TTC549 (cell line): ENCODE data around the gene MCF2.
"Not testable (repeated sequence)": the region's sequence is repeated elsewhere in the genome, so short reads cannot be mapped to it uniquely, and the experiment has no call there.

ENCODE experiments used
- FAIRE-seq: peaks from 2 replicates; lab custom pipeline; 2012; peaks lifted over from hg19 to GRCh38; lab: Jason Lieb, UNC

MCF2 gene, protein sequence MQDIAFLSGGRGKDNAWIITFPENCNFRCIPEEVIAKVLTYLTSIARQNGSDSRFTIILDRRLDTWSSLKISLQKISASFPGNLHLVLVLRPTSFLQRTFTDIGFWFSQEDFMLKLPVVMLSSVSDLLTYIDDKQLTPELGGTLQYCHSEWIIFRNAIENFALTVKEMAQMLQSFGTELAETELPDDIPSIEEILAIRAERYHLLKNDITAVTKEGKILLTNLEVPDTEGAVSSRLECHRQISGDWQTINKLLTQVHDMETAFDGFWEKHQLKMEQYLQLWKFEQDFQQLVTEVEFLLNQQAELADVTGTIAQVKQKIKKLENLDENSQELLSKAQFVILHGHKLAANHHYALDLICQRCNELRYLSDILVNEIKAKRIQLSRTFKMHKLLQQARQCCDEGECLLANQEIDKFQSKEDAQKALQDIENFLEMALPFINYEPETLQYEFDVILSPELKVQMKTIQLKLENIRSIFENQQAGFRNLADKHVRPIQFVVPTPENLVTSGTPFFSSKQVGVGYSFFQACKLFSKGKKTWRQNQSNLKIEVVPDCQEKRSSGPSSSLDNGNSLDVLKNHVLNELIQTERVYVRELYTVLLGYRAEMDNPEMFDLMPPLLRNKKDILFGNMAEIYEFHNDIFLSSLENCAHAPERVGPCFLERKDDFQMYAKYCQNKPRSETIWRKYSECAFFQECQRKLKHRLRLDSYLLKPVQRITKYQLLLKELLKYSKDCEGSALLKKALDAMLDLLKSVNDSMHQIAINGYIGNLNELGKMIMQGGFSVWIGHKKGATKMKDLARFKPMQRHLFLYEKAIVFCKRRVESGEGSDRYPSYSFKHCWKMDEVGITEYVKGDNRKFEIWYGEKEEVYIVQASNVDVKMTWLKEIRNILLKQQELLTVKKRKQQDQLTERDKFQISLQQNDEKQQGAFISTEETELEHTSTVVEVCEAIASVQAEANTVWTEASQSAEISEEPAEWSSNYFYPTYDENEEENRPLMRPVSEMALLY

DNA sequence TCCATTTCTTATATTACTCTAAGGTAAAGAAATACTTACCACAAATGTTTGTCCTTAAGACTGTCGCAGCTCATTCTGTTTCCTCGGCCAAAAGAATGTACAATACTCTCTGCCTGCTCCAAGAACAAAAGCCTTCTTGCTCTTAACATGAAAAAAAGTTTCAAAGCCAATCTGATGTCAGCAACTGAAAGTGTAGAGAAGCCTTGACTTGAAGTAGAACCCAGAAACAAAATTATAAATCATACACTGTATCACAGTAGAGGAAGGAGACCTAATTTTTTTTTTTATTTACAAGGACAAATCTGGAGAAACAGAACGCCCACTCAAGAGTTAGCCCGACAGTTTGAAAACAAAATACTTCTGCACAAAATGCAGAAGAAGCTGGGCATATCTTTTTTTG lies at the start of gene MCF2:
TSS of gene MCF2 (minus strand) at position 101 of the 400 bp plus-strand sequence. CDS start 56,423 bp downstream, outside the sequence.
- no peak for FAIRE-seq

DNA sequence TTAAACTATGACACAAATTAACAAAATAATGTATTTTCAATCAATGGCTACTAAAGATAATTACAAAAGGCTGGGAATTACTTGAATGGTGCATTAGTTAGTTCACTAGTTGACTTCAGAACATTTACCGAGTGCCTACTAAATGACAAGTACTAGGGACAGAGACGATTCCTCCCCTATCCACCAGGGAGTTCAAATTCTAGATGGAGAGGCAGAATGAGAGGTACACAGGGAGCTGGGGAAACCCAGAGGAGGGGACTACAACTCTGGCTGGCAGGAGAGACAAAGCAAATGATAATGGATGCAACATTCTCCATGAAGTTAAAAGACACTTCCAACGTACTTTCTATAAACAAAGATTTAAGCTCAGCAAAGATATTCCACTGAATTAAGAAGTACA lies 43.1 kb upstream of the MCF2 start:
- FAIRE-seq, result no peak

GRCh38 chrX:139750390-139750789 lies 42.4 kb upstream of the MCF2 start:
- FAIRE-seq, result no peak

- no peak for FAIRE-seq
These were observed 31.2 kb upstream of the MCF2 start for GRCh38 chrX:139739138-139739537.

DNA sequence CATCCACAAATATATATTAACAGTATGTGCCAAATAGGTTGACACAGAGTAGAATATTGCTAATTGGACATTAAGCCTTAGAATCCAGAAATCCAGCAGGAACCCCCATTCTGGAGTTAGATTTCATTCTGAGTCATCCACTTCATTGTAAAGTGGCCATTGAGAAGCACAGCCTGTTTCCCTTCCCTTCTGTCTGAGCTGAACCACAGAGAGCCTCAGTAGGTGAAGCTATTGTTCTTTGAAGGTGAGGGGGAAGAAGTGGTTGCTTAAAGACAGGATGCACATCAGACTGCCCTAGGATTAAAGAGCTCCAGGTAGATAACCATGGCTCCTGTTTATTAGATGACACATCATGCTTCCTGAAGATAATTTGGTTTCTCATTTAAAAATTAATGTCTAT lies 30.6 kb upstream of the MCF2 start:
- no peak for FAIRE-seq

GRCh38 chrX:139736151-139736550 lies 28.2 kb upstream of the MCF2 start:
- FAIRE-seq, result no peak

DNA sequence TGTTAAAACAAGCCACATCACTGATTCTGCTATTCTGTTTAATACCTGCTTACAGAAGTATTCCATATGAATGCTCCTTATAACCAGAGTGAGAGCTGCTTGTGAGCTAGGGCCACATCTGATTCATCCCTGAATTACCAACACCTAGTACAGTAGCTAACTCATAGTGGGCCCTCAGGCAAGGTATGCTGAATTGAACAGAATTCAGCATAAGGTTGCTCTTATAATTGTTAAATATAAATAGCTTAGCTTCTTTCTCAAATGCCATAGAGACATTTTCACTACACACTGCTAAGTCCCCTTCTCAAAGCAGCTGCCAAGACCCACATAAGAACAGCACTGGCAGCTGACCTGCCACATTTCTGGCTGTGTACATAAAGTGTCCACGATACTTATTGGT lies 27.0 kb upstream of the MCF2 start:
- FAIRE-seq, result no peak

- no peak for FAIRE-seq
These were observed 17.8 kb upstream of the MCF2 start for GRCh38 chrX:139725720-139726119.

- no peak for FAIRE-seq
These were observed 16.7 kb upstream of the MCF2 start for GRCh38 chrX:139724626-139725025.

- FAIRE-seq, result no peak
These were observed 13.0 kb upstream of the MCF2 start for GRCh38 chrX:139720979-139721378.

GRCh38 chrX:139720136-139720535 lies 12.2 kb upstream of the MCF2 start:
- no peak for FAIRE-seq

DNA sequence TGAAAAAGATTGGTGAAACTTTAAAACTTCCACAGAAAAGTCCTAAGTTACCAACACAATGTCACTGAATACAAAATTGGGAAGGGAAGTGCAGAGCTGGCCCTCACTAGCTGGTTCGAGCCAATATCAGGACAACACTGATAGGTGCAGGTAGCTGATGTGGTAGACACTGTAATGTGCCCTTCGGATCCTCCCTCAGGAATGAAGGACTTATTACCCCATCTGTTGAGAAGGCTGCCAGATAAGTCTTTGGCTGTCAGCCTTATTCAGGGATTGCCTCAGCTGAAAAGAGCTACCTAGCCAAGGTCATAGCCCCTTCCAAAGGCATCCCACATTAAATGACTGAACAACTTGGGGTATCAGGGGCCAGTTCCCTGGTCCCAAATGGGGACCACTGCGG lies 5.3 kb downstream of the MCF2 start:
- FAIRE-seq, result no peak

- FAIRE-seq, result no peak
These were observed 15.1 kb downstream of the MCF2 start for GRCh38 chrX:139692908-139693307.

GRCh38 chrX:139692506-139692849 lies 15.5 kb downstream of the MCF2 start:
- FAIRE-seq, result no peak

- no peak for FAIRE-seq
These were observed 16.0 kb downstream of the MCF2 start for GRCh38 chrX:139691843-139692505.

DNA sequence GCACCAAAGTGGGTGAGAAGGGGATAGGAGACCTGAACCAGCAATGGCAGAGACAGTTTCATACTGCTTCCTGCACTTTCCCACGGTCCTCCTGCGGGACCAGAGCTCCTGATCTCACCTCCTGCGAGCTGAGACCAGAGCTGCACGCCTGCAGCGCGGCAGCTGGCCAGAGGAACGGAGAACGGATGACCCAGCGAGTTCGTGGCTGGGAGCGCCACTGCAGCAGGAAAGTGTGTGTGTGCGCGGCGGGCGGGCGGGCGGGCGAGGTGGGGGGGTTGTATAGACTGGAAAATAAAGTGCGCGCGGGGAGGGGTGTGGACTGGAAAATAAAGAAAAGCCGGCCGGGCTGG lies 16.5 kb downstream of the MCF2 start:
- FAIRE-seq, result no peak

GRCh38 chrX:139685175-139685574 lies 22.8 kb downstream of the MCF2 start:
- FAIRE-seq, result not testable (repeated sequence)

GRCh38 chrX:139680356-139680755 lies 27.6 kb downstream of the MCF2 start:
- no peak for FAIRE-seq

GRCh38 chrX:139647597-139647996 lies 60.4 kb downstream of the MCF2 start:
- FAIRE-seq, result no peak

DNA sequence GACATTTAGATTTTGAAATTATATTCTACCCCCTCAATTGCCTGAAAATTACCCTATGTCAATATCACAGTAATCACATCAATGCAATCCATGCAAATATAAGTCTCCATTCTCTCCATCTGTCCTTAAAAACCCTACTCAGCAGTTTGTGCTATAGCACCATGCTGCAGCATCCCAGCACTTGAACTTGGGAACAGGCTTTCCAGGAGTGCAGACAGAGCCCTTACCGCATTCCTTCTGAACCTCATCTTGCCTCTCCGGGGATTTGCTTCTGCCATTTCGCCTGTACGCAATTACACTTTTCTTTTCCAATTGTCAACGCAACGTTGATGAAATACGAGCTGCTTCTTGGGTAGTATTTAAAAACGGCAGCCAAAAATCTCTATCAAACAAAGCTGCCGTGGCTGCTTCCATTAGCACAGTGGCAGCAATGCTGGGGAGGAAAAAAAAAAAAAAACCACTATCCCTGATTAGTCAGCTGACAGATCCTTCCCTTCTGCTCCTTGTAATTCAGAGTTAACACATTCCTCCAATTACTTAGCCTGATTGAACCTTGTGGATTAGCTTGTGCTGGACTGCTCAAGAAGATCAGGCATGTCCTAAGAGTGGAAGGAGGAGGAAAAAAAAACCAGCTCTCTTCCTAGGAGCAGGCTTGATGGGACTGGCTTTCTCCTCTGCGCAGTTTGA lies 65.6 kb downstream of the MCF2 start:
- no peak for FAIRE-seq

GRCh38 chrX:139640259-139640658 lies 67.7 kb downstream of the MCF2 start:
- FAIRE-seq, result no peak

- FAIRE-seq, result no peak
These were observed 68.7 kb downstream of the MCF2 start for GRCh38 chrX:139639253-139639652.
